Measurements from ENCODE around the gene POPDC3.

Gene POPDC3

DNA sequence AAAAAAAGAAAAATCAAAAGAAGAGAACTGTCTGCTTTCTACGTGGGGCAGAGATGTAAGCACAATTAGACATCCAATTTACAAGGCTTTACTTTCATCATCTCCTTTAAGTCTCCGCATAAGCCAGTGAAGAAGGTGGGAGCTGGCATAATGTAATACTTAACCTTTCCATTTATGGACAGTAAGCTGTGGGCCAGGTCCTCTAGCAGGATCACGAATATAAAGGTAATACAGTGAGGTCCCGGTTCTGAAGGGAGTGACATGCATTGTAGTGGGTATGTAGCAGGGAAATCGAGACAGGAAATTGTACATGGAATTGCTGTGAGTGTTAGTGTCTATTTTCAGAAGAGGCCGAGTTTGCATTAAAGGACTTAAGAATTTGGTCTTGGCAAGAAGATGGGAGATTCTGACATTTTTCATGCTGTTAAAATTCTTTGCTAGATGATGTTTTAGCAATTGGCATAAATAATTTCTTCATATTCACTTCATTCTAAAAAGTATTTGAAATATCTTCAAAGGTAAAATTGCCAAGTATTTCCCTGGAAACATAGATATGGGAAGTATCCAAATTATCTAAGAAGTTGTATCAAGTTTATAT is 20.4 kb upstream of the POPDC3 start:
- H3K9me3 ChIP-seq, result no peaks in the 10 kb centered on the region
- no peak overlapping the region for H3K4me3 ChIP-seq (ENCODE audit: low read depth, low read length)
- TF ChIP-seq, protein P1, sequence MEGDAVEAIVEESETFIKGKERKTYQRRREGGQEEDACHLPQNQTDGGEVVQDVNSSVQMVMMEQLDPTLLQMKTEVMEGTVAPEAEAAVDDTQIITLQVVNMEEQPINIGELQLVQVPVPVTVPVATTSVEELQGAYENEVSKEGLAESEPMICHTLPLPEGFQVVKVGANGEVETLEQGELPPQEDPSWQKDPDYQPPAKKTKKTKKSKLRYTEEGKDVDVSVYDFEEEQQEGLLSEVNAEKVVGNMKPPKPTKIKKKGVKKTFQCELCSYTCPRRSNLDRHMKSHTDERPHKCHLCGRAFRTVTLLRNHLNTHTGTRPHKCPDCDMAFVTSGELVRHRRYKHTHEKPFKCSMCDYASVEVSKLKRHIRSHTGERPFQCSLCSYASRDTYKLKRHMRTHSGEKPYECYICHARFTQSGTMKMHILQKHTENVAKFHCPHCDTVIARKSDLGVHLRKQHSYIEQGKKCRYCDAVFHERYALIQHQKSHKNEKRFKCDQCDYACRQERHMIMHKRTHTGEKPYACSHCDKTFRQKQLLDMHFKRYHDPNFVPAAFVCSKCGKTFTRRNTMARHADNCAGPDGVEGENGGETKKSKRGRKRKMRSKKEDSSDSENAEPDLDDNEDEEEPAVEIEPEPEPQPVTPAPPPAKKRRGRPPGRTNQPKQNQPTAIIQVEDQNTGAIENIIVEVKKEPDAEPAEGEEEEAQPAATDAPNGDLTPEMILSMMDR (IDR thresholded peaks at IDR 0.05; ENCODE audit: low read depth, low read length), result no peak
- H3K36me3 ChIP-seq, result no peaks in the 10 kb centered on the region
- no peaks in the 10 kb centered on the region for H3K27me3 ChIP-seq
- H3K4me1 ChIP-seq, result peaks cover 6% of the 10 kb centered on the region
- DNase-seq, result no peak

GRCh38 chr6:105199711-105200110 is 19.9 kb upstream of the POPDC3 start:
- no peaks in the 10 kb centered on the region for H3K27me3 ChIP-seq
- H3K4me3 ChIP-seq (ENCODE audit: low read depth, low read length), result no peak overlapping the region
- TF ChIP-seq, protein P1 (IDR thresholded peaks at IDR 0.05; ENCODE audit: low read depth, low read length), result no peak
- no peaks in the 10 kb centered on the region for H3K9me3 ChIP-seq
- no peaks in the 10 kb centered on the region for H3K36me3 ChIP-seq
- no peak for DNase-seq
- peaks cover 5% of the 10 kb centered on the region for H3K4me1 ChIP-seq

- H3K4me3 ChIP-seq (ENCODE audit: low read depth, low read length), result no peak overlapping the region
- TF ChIP-seq, protein P1 (IDR thresholded peaks at IDR 0.05; ENCODE audit: low read depth, low read length), result no peak
- H3K4me1 ChIP-seq, result no peaks in the 10 kb centered on the region
- no peaks in the 10 kb centered on the region for H3K9me3 ChIP-seq
- no peaks in the 10 kb centered on the region for H3K36me3 ChIP-seq
- DNase-seq, result no peak
- no peaks in the 10 kb centered on the region for H3K27me3 ChIP-seq
These were observed 16.3 kb upstream of the POPDC3 start for GRCh38 chr6:105196076-105196475.

GRCh38 chr6:105194591-105194990 is 14.8 kb upstream of the POPDC3 start:
- no peaks in the 10 kb centered on the region for H3K4me1 ChIP-seq
- H3K36me3 ChIP-seq, result no peaks in the 10 kb centered on the region
- no peaks in the 10 kb centered on the region for H3K27me3 ChIP-seq
- H3K4me3 ChIP-seq (ENCODE audit: low read depth, low read length), result no peak overlapping the region
- no peak for DNase-seq
- H3K9me3 ChIP-seq, result no peaks in the 10 kb centered on the region
- TF ChIP-seq, protein P1 (IDR thresholded peaks at IDR 0.05; ENCODE audit: low read depth, low read length), result no peak

GRCh38 chr6:105194106-105194505 is 14.3 kb upstream of the POPDC3 start:
- no peak for DNase-seq
- Histone ChIP-seq H3K27me3 (no peaks in the 10 kb centered on the region), H3K4me1 (no peaks in the 10 kb centered on the region), H3K36me3 (no peaks in the 10 kb centered on the region), H3K4me3 (ENCODE audit: low read depth, low read length) (no peak overlapping the region), H3K9me3 (no peaks in the 10 kb centered on the region)
- TF ChIP-seq, protein P1 (IDR thresholded peaks at IDR 0.05; ENCODE audit: low read depth, low read length), result no peak

GRCh38 chr6:105193647-105194046 is 13.8 kb upstream of the POPDC3 start:
- no peaks in the 10 kb centered on the region for H3K36me3 ChIP-seq
- H3K4me1 ChIP-seq, result no peaks in the 10 kb centered on the region
- no peak for DNase-seq
- no peak overlapping the region for H3K4me3 ChIP-seq (ENCODE audit: low read depth, low read length)
- TF ChIP-seq, protein P1 (IDR thresholded peaks at IDR 0.05; ENCODE audit: low read depth, low read length), result no peak
- H3K27me3 ChIP-seq, result no peaks in the 10 kb centered on the region
- H3K9me3 ChIP-seq, result no peaks in the 10 kb centered on the region

Data from BE2C (cell line).